Suprapubic skin (tissue), 4 donors: ENCODE measurements around the gene SUGP1. TPM values are rescaled to one million over a fixed set of nuclear protein-coding genes. Genes with fewer than 3 reads are reported as not detected.

Experiments
- DNase-seq, 2 donors: peaks; one replicate each; pipeline ENCODE4 v3.0.0-alpha.2; 2019; ENCODE audit warnings: low spot score in 2 of 2
- H3K27ac ChIP-seq: fragments of 200-600 bp; sonication (generic); one replicate; pipeline ENCODE4 v1.5.1; 2019
- H3K27me3 ChIP-seq: fragments of 200-600 bp; sonication (generic); one replicate; pipeline ENCODE4 v1.5.1; 2019
- H3K36me3 ChIP-seq: fragments of 200-600 bp; sonication (generic); one replicate; pipeline ENCODE4 v1.5.1; 2019
- H3K4me1 ChIP-seq: fragments of 200-600 bp; sonication (generic); one replicate; pipeline ENCODE4 v1.5.1; 2019
- H3K4me3 ChIP-seq: fragments of 200-600 bp; sonication (generic); one replicate; pipeline ENCODE4 v1.5.1; 2019; ENCODE audit warnings: mild to moderate bottlenecking
- H3K9me3 ChIP-seq: fragments of 200-600 bp; sonication (generic); one replicate; pipeline ENCODE4 v1.5.1; 2019
- CTCF ChIP-seq, 2 donors: fragments of 200-600 bp in 1 of 2; fragments of 450-650 bp in 1 of 2; sonication (generic) in 1 of 2; IDR thresholded peaks; one replicate each; pipeline ENCODE4 v1.5.1; 2016 to 2019; ENCODE audit warnings: antibody characterized with exemption in 2 of 2, mild to moderate bottlenecking in 1 of 2, moderate library complexity in 1 of 2
- EP300 ChIP-seq: sonication (generic); formaldehyde crosslinking; IDR thresholded peaks from one replicate; pipeline ENCODE4 v1.6.1; 2017; ENCODE audit warnings: antibody characterized with exemption
- POLR2A ChIP-seq, 2 donors: fragments of 450-650 bp; IDR thresholded peaks; one replicate each; pipeline ENCODE4 v1.6.1; 2017; ENCODE audit warnings: antibody characterized with exemption in 2 of 2, mild to moderate bottlenecking in 2 of 2, moderate library complexity in 2 of 2
- POLR2AphosphoS5 ChIP-seq, 3 donors: sonication (generic); formaldehyde crosslinking; IDR thresholded peaks; one replicate each; pipeline ENCODE4 v1.6.1; 2017; ENCODE audit warnings: antibody characterized with exemption in 3 of 3
- WGBS: methylation state at CpG from one replicate; pipeline ENCODE4 v1.1.5; 2018; 5-methylcytosine and 5-hydroxymethylcytosine counted together
- total RNA-seq, 4 donors: library from RNA; depleted of rRNA; stranded (reverse); fragments of >200 nt; gene quantifications; one replicate each; pipeline ENCODE4 v1.1.0, GENCODE V29; 2016

SUGP1 gene
- total RNA-seq, 4 donors from 2014 or later, result 23.1 to 64.8 (median 31.3) TPM

GRCh38 chr19:19240476-19240875 lies 79.8 kb downstream of the SUGP1 start:
- WGBS, result 89% methylated on average over 3 of the region's 9 CpGs
- TF ChIP-seq CTCF (IDR thresholded peaks at IDR 0.05) (no peak), POLR2AphosphoS5 (IDR thresholded peaks at IDR 0.05) (no peak), POLR2A (IDR thresholded peaks at IDR 0.05) (no peak), EP300 (no peak)
- Histone ChIP-seq H3K9me3 (no peaks in the 10 kb centered on the region), H3K27me3 (peaks cover 23% of the 10 kb centered on the region), H3K27ac (no peak overlapping the region), H3K36me3 (no peaks in the 10 kb centered on the region), H3K4me3 (no peak overlapping the region), H3K4me1 (no peaks in the 10 kb centered on the region)
- no peak for DNase-seq

- no peaks in the 10 kb centered on the region for H3K4me1 ChIP-seq
- H3K27ac ChIP-seq, result no peak overlapping the region
- DNase-seq, result no peak
- no peaks in the 10 kb centered on the region for H3K36me3 ChIP-seq
- peaks cover 23% of the 10 kb centered on the region for H3K27me3 ChIP-seq
- H3K4me3 ChIP-seq, result no peak overlapping the region
- peaks cover 1% of the 10 kb centered on the region for H3K9me3 ChIP-seq
- no peak for TF ChIP-seq POLR2A (IDR thresholded peaks at IDR 0.05)
- TF ChIP-seq POLR2AphosphoS5 (IDR thresholded peaks at IDR 0.05), result no peak
- TF ChIP-seq CTCF (IDR thresholded peaks at IDR 0.05), result no peak
- TF ChIP-seq EP300, result no peak
These were observed 80.6 kb downstream of the SUGP1 start for GRCh38 chr19:19239675-19240074.

- Histone ChIP-seq H3K9me3 (peaks cover 11% of the 10 kb centered on the region), H3K4me3 (no peak overlapping the region), H3K4me1 (no peaks in the 10 kb centered on the region), H3K27ac (no peak overlapping the region), H3K36me3 (no peaks in the 10 kb centered on the region), H3K27me3 (peaks cover 23% of the 10 kb centered on the region)
- no peak for DNase-seq
- WGBS, result 86% methylated on average over 16 of the region's 18 CpGs
- no peak for TF ChIP-seq EP300
- no peak for TF ChIP-seq POLR2A (IDR thresholded peaks at IDR 0.05)
- no peak for TF ChIP-seq CTCF (IDR thresholded peaks at IDR 0.05)
- TF ChIP-seq POLR2AphosphoS5 (IDR thresholded peaks at IDR 0.05), result no peak
These were observed 82.0 kb downstream of the SUGP1 start for GRCh38 chr19:19238126-19238894.

- Histone ChIP-seq H3K36me3 (no peaks in the 10 kb centered on the region), H3K4me1 (no peaks in the 10 kb centered on the region), H3K4me3 (no peak overlapping the region), H3K9me3 (peaks cover 11% of the 10 kb centered on the region), H3K27me3 (peaks cover 31% of the 10 kb centered on the region), H3K27ac (no peak overlapping the region)
- TF ChIP-seq CTCF (IDR thresholded peaks at IDR 0.05) (no peak), POLR2A (IDR thresholded peaks at IDR 0.05) (no peak), EP300 (no peak), POLR2AphosphoS5 (IDR thresholded peaks at IDR 0.05) (no peak)
- DNase-seq, result no peak
These were observed 84.1 kb downstream of the SUGP1 start for GRCh38 chr19:19236173-19236572.

GRCh38 chr19:19234220-19234816 lies 86.0 kb downstream of the SUGP1 start:
- Histone ChIP-seq H3K4me3 (no peak overlapping the region), H3K27ac (no peak overlapping the region), H3K4me1 (no peaks in the 10 kb centered on the region), H3K27me3 (peaks cover 15% of the 10 kb centered on the region), H3K9me3 (peaks cover 11% of the 10 kb centered on the region), H3K36me3 (no peaks in the 10 kb centered on the region)
- TF ChIP-seq CTCF (IDR thresholded peaks at IDR 0.05) (no peak), EP300 (no peak), POLR2AphosphoS5 (IDR thresholded peaks at IDR 0.05) (no peak), POLR2A (IDR thresholded peaks at IDR 0.05) (no peak)
- WGBS, result 87% methylated on average over 2 of the region's 2 CpGs
- no peak for DNase-seq
